Transverse colon (tissue), 4 donors: Measurements from ENCODE around the gene ABHD17A.

Experiments
- POLR2AphosphoS5 ChIP-seq, 3 donors: sonication (generic); formaldehyde crosslinking; IDR thresholded peaks; one replicate each; pipeline ENCODE4 v1.6.1; 2016; ENCODE audit warnings: antibody characterized with exemption in 3 of 3
- TF ChIP-seq, protein P1 (sequence below), 5 experiments: fragments of 200-600 bp in 3 of 5; fragments of 450-650 bp in 2 of 5; sonication (generic) in 3 of 5; IDR thresholded peaks; 1 replicate in 2 of 5; 2 replicates in 3 of 5; pipeline ENCODE4 v1.5.1; 2016 to 2017; ENCODE audit warnings: antibody characterized with exemption in 5 of 5, inconsistent platforms in 3 of 5, mild to moderate bottlenecking in 2 of 5, moderate library complexity in 1 of 5

GRCh38 chr19:1911098-1911497, 25.8 kb upstream of the ABHD17A start:
- TF ChIP-seq, protein P1, sequence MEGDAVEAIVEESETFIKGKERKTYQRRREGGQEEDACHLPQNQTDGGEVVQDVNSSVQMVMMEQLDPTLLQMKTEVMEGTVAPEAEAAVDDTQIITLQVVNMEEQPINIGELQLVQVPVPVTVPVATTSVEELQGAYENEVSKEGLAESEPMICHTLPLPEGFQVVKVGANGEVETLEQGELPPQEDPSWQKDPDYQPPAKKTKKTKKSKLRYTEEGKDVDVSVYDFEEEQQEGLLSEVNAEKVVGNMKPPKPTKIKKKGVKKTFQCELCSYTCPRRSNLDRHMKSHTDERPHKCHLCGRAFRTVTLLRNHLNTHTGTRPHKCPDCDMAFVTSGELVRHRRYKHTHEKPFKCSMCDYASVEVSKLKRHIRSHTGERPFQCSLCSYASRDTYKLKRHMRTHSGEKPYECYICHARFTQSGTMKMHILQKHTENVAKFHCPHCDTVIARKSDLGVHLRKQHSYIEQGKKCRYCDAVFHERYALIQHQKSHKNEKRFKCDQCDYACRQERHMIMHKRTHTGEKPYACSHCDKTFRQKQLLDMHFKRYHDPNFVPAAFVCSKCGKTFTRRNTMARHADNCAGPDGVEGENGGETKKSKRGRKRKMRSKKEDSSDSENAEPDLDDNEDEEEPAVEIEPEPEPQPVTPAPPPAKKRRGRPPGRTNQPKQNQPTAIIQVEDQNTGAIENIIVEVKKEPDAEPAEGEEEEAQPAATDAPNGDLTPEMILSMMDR (IDR thresholded peaks at IDR 0.05) = no peak
- TF ChIP-seq POLR2AphosphoS5 (IDR thresholded peaks at IDR 0.05) = no peak
